Lower lobe of right lung (tissue), 2 donors: Measurements from ENCODE around the gene NRXN3. TPM values are rescaled to one million over a fixed set of nuclear protein-coding genes. Genes with fewer than 3 reads are reported as not detected.

Experiments used
- ATAC-seq, 2 donors: fragments of 200-7000 bp; cut with Tn5 transposase; one replicate each; pipeline ENCODE4 v1.9.1; 2020 to 2022; ENCODE audit warnings: mild to moderate bottlenecking in 2 of 2, moderate library complexity in 2 of 2
- DNase-seq: peaks from one replicate; pipeline ENCODE4 v3.0.0-alpha.2; 2020
- H3K27ac ChIP-seq: fragments of 200-600 bp; one replicate; pipeline ENCODE4 v1.8.0; 2022
- H3K27me3 ChIP-seq: fragments of 200-600 bp; one replicate; pipeline ENCODE4 v1.8.0; 2022; ENCODE audit warnings: low read depth
- H3K36me3 ChIP-seq: fragments of 200-600 bp; one replicate; pipeline ENCODE4 v1.8.0; 2022; ENCODE audit warnings: mild to moderate bottlenecking
- H3K4me1 ChIP-seq: fragments of 200-600 bp; one replicate; pipeline ENCODE4 v1.8.0; 2022
- H3K4me3 ChIP-seq: fragments of 200-600 bp; one replicate; pipeline ENCODE4 v1.8.0; 2022; ENCODE audit warnings: mild to moderate bottlenecking
- H3K9me3 ChIP-seq: fragments of 200-600 bp; one replicate; pipeline ENCODE4 v1.8.0; 2022
- CTCF ChIP-seq: fragments of 200-600 bp; IDR thresholded peaks from one replicate; pipeline ENCODE4 v1.8.0; 2022; ENCODE audit warnings: antibody characterized with exemption, mild to moderate bottlenecking
- intact Hi-C: fragments of 100-400 bp; cut with DNase I; formaldehyde crosslinking; loops from one replicate; pipeline ENCODE4 v1.11.0; 2022
- total RNA-seq: library from RNA; stranded (reverse); fragmentation: NEBNext Ultra II Directional; extraction: Animal tissue kit (Norgen Biotek cat#: 25700); gene quantifications from one replicate; pipeline ENCODE4 v1.2.1, GENCODE V29; 2021
- donor health status: DM: no; HTN: yes; CAD: no; lungs with severe emphysema.

NRXN3 gene
- total RNA-seq, 1 donor from 2014 or later, result 9.0 TPM

GRCh38 chr14:79064214-79064613 is 894.0 kb downstream of the NRXN3 start:
- Histone ChIP-seq H3K27me3 (no peaks in the 10 kb centered on the region), H3K27ac (no peak overlapping the region), H3K36me3 (no peaks in the 10 kb centered on the region), H3K4me3 (no peak overlapping the region), H3K4me1 (no peaks in the 10 kb centered on the region), H3K9me3 (no peaks in the 10 kb centered on the region)
- no peak for DNase-seq
- no peak for TF ChIP-seq CTCF
- intact Hi-C loops, result no loop called here
- ATAC-seq, result peak; percentile 60 to 71

DNA sequence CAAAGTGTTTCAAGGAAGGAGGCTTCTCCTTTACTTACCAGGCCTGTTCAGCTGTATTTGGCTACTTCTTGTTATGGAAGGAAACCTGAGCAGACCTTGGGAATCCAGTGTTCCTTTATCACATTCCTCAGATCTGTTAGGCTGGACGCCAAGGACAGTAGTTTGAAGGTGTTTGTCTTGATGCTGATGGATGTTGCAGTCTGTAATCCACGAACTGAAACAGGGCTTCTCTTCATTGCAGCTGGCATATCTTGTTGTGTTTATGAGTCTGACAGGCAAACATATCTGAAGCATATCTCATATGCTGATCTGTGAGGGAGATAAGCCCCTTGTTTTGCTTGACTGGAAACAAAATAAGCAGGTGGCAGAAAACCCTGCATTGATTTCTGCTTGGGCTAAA is 904.3 kb downstream of the NRXN3 start:
- intact Hi-C loops, result no loop called here
- H3K4me1 ChIP-seq, result no peaks in the 10 kb centered on the region
- no peaks in the 10 kb centered on the region for H3K36me3 ChIP-seq
- no peak for ATAC-seq
- TF ChIP-seq CTCF, result no peak
- DNase-seq, result no peak
- H3K27ac ChIP-seq, result no peak overlapping the region
- H3K4me3 ChIP-seq, result no peak overlapping the region
- H3K27me3 ChIP-seq, result no peaks in the 10 kb centered on the region
- no peaks in the 10 kb centered on the region for H3K9me3 ChIP-seq

DNA sequence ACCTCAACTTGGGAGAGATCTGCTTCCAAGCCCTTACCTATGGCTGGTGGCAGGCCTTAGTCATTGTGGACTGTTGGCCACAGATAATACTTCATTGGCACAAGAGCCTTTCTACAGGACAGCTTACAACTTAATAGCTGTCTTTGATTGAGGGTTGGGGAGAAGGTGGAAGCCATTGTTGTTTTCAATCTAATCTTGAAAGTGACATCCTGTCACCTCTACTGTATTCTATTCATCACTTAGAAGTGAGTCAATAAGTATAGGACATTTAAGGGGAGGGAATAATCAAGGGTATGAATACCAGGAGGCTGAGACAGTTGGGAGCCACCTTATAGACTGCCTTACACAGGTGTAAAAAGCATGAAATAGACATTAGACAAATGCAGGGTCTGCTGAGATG is 906.3 kb downstream of the NRXN3 start:
- intact Hi-C loops, result no loop called here
- ATAC-seq (no peak), DNase-seq (no peak)
- Histone ChIP-seq H3K27ac (no peak overlapping the region), H3K4me1 (no peaks in the 10 kb centered on the region), H3K27me3 (no peaks in the 10 kb centered on the region), H3K4me3 (no peak overlapping the region), H3K36me3 (no peaks in the 10 kb centered on the region), H3K9me3 (no peaks in the 10 kb centered on the region)
- TF ChIP-seq CTCF, result no peak

- intact Hi-C loops, result no loop called here
- H3K27ac ChIP-seq, result no peak overlapping the region
- ATAC-seq (no peak), DNase-seq (no peak)
- no peaks in the 10 kb centered on the region for H3K27me3 ChIP-seq
- no peak overlapping the region for H3K4me3 ChIP-seq
- H3K9me3 ChIP-seq, result no peaks in the 10 kb centered on the region
- H3K4me1 ChIP-seq, result no peaks in the 10 kb centered on the region
- no peak for TF ChIP-seq CTCF
- H3K36me3 ChIP-seq, result no peaks in the 10 kb centered on the region
Measured at GRCh38 chr14:79077096-79077495, 906.9 kb downstream of the NRXN3 start.

DNA sequence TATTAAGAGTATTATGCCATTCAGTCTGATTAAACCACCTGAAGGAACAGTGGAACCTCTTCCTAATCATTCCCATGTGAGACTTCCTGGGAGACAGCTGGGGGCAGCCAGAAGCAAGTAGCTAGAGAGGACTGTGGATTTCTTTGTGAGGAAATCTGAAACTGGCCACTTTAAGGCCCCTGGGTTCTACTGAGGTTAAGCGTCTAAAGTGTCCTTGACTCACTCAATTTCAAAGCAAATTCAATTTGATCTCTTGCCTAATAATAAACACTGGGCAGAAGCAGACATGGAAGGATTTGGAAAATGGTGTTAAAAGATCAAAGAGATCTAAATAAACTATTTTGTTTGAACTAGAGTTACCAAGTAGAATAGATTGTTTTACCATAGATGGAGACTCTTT is 909.9 kb downstream of the NRXN3 start:
- DNase-seq, result no peak
- no peaks in the 10 kb centered on the region for H3K27me3 ChIP-seq
- ATAC-seq, result peak in 1 of 2 donors; percentile 58
- no peak overlapping the region for H3K4me3 ChIP-seq
- no peaks in the 10 kb centered on the region for H3K36me3 ChIP-seq
- H3K9me3 ChIP-seq, result no peaks in the 10 kb centered on the region
- no peaks in the 10 kb centered on the region for H3K4me1 ChIP-seq
- no peak for TF ChIP-seq CTCF
- intact Hi-C loops, result no loop called here
- H3K27ac ChIP-seq, result no peak overlapping the region

DNA sequence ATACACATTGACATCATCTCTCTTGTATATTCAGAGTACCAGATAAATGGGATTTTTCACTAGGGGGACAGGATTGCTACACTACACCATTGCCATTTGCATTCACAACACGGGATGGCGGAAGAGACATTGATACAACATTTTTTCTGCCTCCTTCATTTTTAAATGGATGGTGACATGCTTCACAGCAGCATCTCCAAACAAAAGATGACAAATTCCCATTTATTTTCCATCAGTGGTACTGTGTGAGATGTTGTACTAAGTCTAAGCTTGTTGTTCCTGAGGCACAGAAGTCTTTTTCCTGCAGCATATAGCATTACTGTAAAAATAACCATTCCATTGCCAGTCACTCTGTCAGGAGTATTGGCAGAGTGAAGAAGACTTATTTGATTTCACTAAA is 912.7 kb downstream of the NRXN3 start:
- intact Hi-C loops, result no loop called here

More for the DNA sequence above, 912.7 kb downstream of the NRXN3 start:
- DNase-seq (no peak), ATAC-seq (no peak)
- no peak overlapping the region for H3K27ac ChIP-seq
- no peaks in the 10 kb centered on the region for H3K27me3 ChIP-seq
- no peak overlapping the region for H3K4me3 ChIP-seq
- no peaks in the 10 kb centered on the region for H3K36me3 ChIP-seq
- no peaks in the 10 kb centered on the region for H3K9me3 ChIP-seq
- no peaks in the 10 kb centered on the region for H3K4me1 ChIP-seq
- TF ChIP-seq CTCF, result no peak
